NCI-H2171 (cell line): ENCODE measurements around the gene SPOCK1.

Experiments
- DNase-seq: peaks from one replicate; lab custom pipeline; 2025; lab: John Stamatoyannopoulos, UW

The SPOCK1 gene

GRCh38 chr5:137492331-137492730 is 6.8 kb downstream of the SPOCK1 start:
- no peak for DNase-seq

GRCh38 chr5:137491121-137491520 is 8.0 kb downstream of the SPOCK1 start:
- DNase-seq = no peak

GRCh38 chr5:137490591-137490990 is 8.5 kb downstream of the SPOCK1 start:
- DNase-seq = no peak

GRCh38 chr5:137488974-137489373 is 10.2 kb downstream of the SPOCK1 start:
- no peak for DNase-seq

GRCh38 chr5:137488516-137488915 is 10.6 kb downstream of the SPOCK1 start:
- no peak for DNase-seq

GRCh38 chr5:137487600-137487999 is 11.5 kb downstream of the SPOCK1 start:
- no peak for DNase-seq

GRCh38 chr5:137486707-137487106 is 12.4 kb downstream of the SPOCK1 start:
- DNase-seq = no peak

GRCh38 chr5:137481596-137481995 is 17.5 kb downstream of the SPOCK1 start:
- DNase-seq = no peak

GRCh38 chr5:137478043-137478442 is 21.1 kb downstream of the SPOCK1 start:
- DNase-seq = no peak

GRCh38 chr5:137470921-137471220 is 28.3 kb downstream of the SPOCK1 start:
- DNase-seq = no peak

- DNase-seq = no peak
Observed at GRCh38 chr5:137470111-137470920, 28.8 kb downstream of the SPOCK1 start.

GRCh38 chr5:137466889-137467288 is 32.2 kb downstream of the SPOCK1 start:
- DNase-seq = no peak

GRCh38 chr5:137465930-137466329 is 33.2 kb downstream of the SPOCK1 start:
- no peak for DNase-seq

- no peak for DNase-seq
Observed at GRCh38 chr5:137462816-137463520, 36.2 kb downstream of the SPOCK1 start.

GRCh38 chr5:137462265-137462590 is 36.9 kb downstream of the SPOCK1 start:
- no peak for DNase-seq

GRCh38 chr5:137461391-137462264 is 37.5 kb downstream of the SPOCK1 start:
- no peak for DNase-seq

GRCh38 chr5:137454671-137455070 is 44.5 kb downstream of the SPOCK1 start:
- DNase-seq = no peak

- DNase-seq = no peak
Observed at GRCh38 chr5:137453483-137454080, 45.5 kb downstream of the SPOCK1 start.

GRCh38 chr5:137450759-137451158 is 48.4 kb downstream of the SPOCK1 start:
- DNase-seq = no peak

- no peak for DNase-seq
Observed at GRCh38 chr5:137448868-137449267, 50.3 kb downstream of the SPOCK1 start.

GRCh38 chr5:137446615-137447014 is 52.5 kb downstream of the SPOCK1 start:
- no peak for DNase-seq

- no peak for DNase-seq
Observed at GRCh38 chr5:137446151-137446550, 53.0 kb downstream of the SPOCK1 start.
